Measurements from ENCODE around the gene MDC1. TPM values are rescaled to one million over a fixed set of nuclear protein-coding genes. Genes with fewer than 3 reads are reported as not detected.
A peak's percentile ranks its signal among the peaks of the same experiment; 100 is the strongest.

The MDC1 gene
- polyA plus RNA-seq, 3 donors = 0.27 to 4.5 (median 0.34) TPM

- Histone ChIP-seq H3K79me2 (ENCODE audit: insufficient read depth, low read length) (peaks cover 9% of the 10 kb centered on the region), H3K36me3 (replicated peaks in 1 of 2; ENCODE audit: control insufficient read depth in 1 of 2, insufficient read depth in 2 of 2, low read length in 2 of 2) (peaks cover 33 to 78% of the 10 kb centered on the region in 2 donors), H3K4me2 (replicated peaks; ENCODE audit: extremely low read depth, low read length, poor library complexity, severe bottlenecking) (no peak overlapping the region), H3K4me3 (replicated peaks in 1 of 3; ENCODE audit: low read depth in 2 of 3, low read length in 3 of 3) (no peak overlapping the region), H3K4me1 (ENCODE audit: control insufficient read depth in 1 of 2, insufficient read depth in 2 of 2, low read length in 2 of 2) (peaks cover 34 to 51% of the 10 kb centered on the region in 2 donors), H4K20me1 (ENCODE audit: insufficient read depth, low read length) (peaks cover 53% of the 10 kb centered on the region), H3K9ac (ENCODE audit: insufficient read depth, low read length, poor library complexity, severe bottlenecking) (no peak overlapping the region), H3K27me3 (ENCODE audit: control insufficient read depth in 2 of 2, insufficient read depth in 2 of 2, low read length in 2 of 2) (no peaks in the 10 kb centered on the region), H3K27ac (ENCODE audit: low read depth in 1 of 2, low read length in 2 of 2) (no peak overlapping the region), H2AFZ (ENCODE audit: insufficient read depth, low read depth, low read length, poor library complexity, severe bottlenecking) (no peak overlapping the region), H3K9me3 (replicated peaks in 1 of 2; ENCODE audit: control insufficient read depth in 1 of 2, insufficient read depth in 1 of 2, low read length in 2 of 2) (no peaks in the 10 kb centered on the region)
- H3K27ac Mint-ChIP-seq = peak overlapping the region in 2 of 7 donors; percentile 71 to 78
- DNase-seq = peak in 2 of 3 donors; percentile 64 to 78
- H3K9me3 Mint-ChIP-seq = peaks cover 0 to 2% (median 0%) of the 10 kb centered on the region in 7 donors
- H3K36me3 Mint-ChIP-seq = peaks cover 64 to 82% of the 10 kb centered on the region in 2 donors
- peaks cover 48% of the 10 kb centered on the region for H3K4me1 Mint-ChIP-seq
- TF ChIP-seq CTCF (IDR thresholded peaks at IDR 0.05) = no peak
- intact Hi-C loops (cut with micrococcal nuclease) = no loop called here
- H3K4me3 Mint-ChIP-seq = peak overlapping the region in 1 of 2 donors; percentile 15
- 85% methylated on average over 5 of the region's 8 CpGs for WGBS (ENCODE audit: insufficient coverage)
- H3K27me3 Mint-ChIP-seq (ENCODE audit: low read depth in 3 of 3) = peaks cover 0 to 2% (median 0%) of the 10 kb centered on the region in 3 donors
Observed at GRCh38 chr6:30735668-30736314, 18.7 kb upstream of the MDC1 start.

- no peak overlapping the region for H3K27ac ChIP-seq (ENCODE audit: low read depth in 1 of 2, low read length in 2 of 2)
- H3K9ac ChIP-seq (ENCODE audit: insufficient read depth, low read length, poor library complexity, severe bottlenecking) = no peak overlapping the region
- peaks cover 36 to 38% of the 10 kb centered on the region in 2 donors for H3K4me1 ChIP-seq (ENCODE audit: control insufficient read depth in 1 of 2, insufficient read depth in 2 of 2, low read length in 2 of 2)
- peaks cover 23 to 76% of the 10 kb centered on the region in 2 donors for H3K36me3 ChIP-seq (replicated peaks in 1 of 2; ENCODE audit: control insufficient read depth in 1 of 2, insufficient read depth in 2 of 2, low read length in 2 of 2)
- Mint-ChIP-seq H3K9me3 (peaks cover 0 to 2% (median 0%) of the 10 kb centered on the region in 7 donors), H3K27ac (peak overlapping the region in 2 of 7 donors; percentile 18 to 23), H3K27me3 (ENCODE audit: low read depth in 3 of 3) (peaks cover 0 to 2% (median 0%) of the 10 kb centered on the region in 3 donors), H3K36me3 (peaks cover 62 to 90% of the 10 kb centered on the region in 2 donors), H3K4me1 (peaks cover 36% of the 10 kb centered on the region), H3K4me3 (no peak overlapping the region)
- peak in 1 of 3 donors; percentile 26 for DNase-seq
- no peaks in the 10 kb centered on the region for H3K27me3 ChIP-seq (ENCODE audit: control insufficient read depth in 2 of 2, insufficient read depth in 2 of 2, low read length in 2 of 2)
- H3K4me3 ChIP-seq (replicated peaks in 1 of 3; ENCODE audit: low read depth in 2 of 3, low read length in 3 of 3) = no peak overlapping the region
- WGBS (ENCODE audit: insufficient coverage) = 94% methylated on average over 11 of the region's 12 CpGs
- TF ChIP-seq CTCF (IDR thresholded peaks at IDR 0.05) = no peak
- H4K20me1 ChIP-seq (ENCODE audit: insufficient read depth, low read length) = peaks cover 48% of the 10 kb centered on the region
- intact Hi-C loops (cut with micrococcal nuclease) = no loop called here
- H3K4me2 ChIP-seq (replicated peaks; ENCODE audit: extremely low read depth, low read length, poor library complexity, severe bottlenecking) = no peak overlapping the region
- H2AFZ ChIP-seq (ENCODE audit: insufficient read depth, low read depth, low read length, poor library complexity, severe bottlenecking) = no peak overlapping the region
- peaks cover 6% of the 10 kb centered on the region for H3K79me2 ChIP-seq (ENCODE audit: insufficient read depth, low read length)
- H3K9me3 ChIP-seq (replicated peaks in 1 of 2; ENCODE audit: control insufficient read depth in 1 of 2, insufficient read depth in 1 of 2, low read length in 2 of 2) = no peaks in the 10 kb centered on the region
Observed at GRCh38 chr6:30732237-30732943, 15.3 kb upstream of the MDC1 start.
